ENCODE measurements around the gene LENEP. TPM values are rescaled to one million over a fixed set of nuclear protein-coding genes. Genes with fewer than 3 reads are reported as not detected.

LENEP gene
- total RNA-seq, 1 donor from 2014 or later = not detected

GRCh38 chr1:154989195-154989860, 4.1 kb upstream of the LENEP start:
- Histone ChIP-seq H3K36me3 (peaks cover 43% of the 10 kb centered on the region), H3K9me3 (no peaks in the 10 kb centered on the region), H3K27ac (no peak overlapping the region), H3K4me1 (peaks cover 6% of the 10 kb centered on the region), H3K4me3 (no peak overlapping the region), H3K27me3 (ENCODE audit: low read depth) (no peaks in the 10 kb centered on the region)
- DNase-seq (no peak), ATAC-seq (no peak)
- intact Hi-C loops (cut with DNase I) = no loop called here
- no peak for TF ChIP-seq CTCF (IDR thresholded peaks at IDR 0.05)

- H3K36me3 ChIP-seq = peaks cover 43% of the 10 kb centered on the region
- H3K27ac ChIP-seq = no peak overlapping the region
- H3K4me3 ChIP-seq = no peak overlapping the region
- ATAC-seq = no peak
- intact Hi-C loops (cut with DNase I) = no loop called here
- no peaks in the 10 kb centered on the region for H3K4me1 ChIP-seq
- H3K27me3 ChIP-seq (ENCODE audit: low read depth) = no peaks in the 10 kb centered on the region
- DNase-seq = peak; percentile 29
- TF ChIP-seq CTCF (IDR thresholded peaks at IDR 0.05) = no peak
- H3K9me3 ChIP-seq = no peaks in the 10 kb centered on the region
Measured at GRCh38 chr1:154990276-154990675, 3.1 kb upstream of the LENEP start.

- Histone ChIP-seq H3K27ac (no peak overlapping the region), H3K4me3 (no peak overlapping the region), H3K9me3 (no peaks in the 10 kb centered on the region), H3K36me3 (peaks cover 36% of the 10 kb centered on the region), H3K4me1 (peaks cover 15% of the 10 kb centered on the region), H3K27me3 (ENCODE audit: low read depth) (no peaks in the 10 kb centered on the region)
- TF ChIP-seq CTCF (IDR thresholded peaks at IDR 0.05) = no peak
- intact Hi-C loops (cut with DNase I) = no loop called here
- DNase-seq (peak; percentile 34), ATAC-seq (no peak)
Measured at GRCh38 chr1:154992721-154993571, 440 bp upstream of the LENEP start.

- TF ChIP-seq CTCF (IDR thresholded peaks at IDR 0.05) = no peak
- peaks cover 25% of the 10 kb centered on the region for H3K4me1 ChIP-seq
- no peak for ATAC-seq
- H3K9me3 ChIP-seq = no peaks in the 10 kb centered on the region
- H3K36me3 ChIP-seq = peaks cover 25% of the 10 kb centered on the region
- no peak overlapping the region for H3K27ac ChIP-seq
- no peak for DNase-seq
- no peaks in the 10 kb centered on the region for H3K27me3 ChIP-seq (ENCODE audit: low read depth)
- intact Hi-C loops (cut with DNase I) = no loop called here
- H3K4me3 ChIP-seq = no peak overlapping the region
Measured at GRCh38 chr1:154994269-154994587, 842 bp downstream of the LENEP start.

GRCh38 chr1:154994591-154994990, 1.2 kb downstream of the LENEP start:
- Histone ChIP-seq H3K4me1 (peaks cover 29% of the 10 kb centered on the region), H3K9me3 (no peaks in the 10 kb centered on the region), H3K27ac (no peak overlapping the region), H3K27me3 (ENCODE audit: low read depth) (no peaks in the 10 kb centered on the region), H3K36me3 (peaks cover 22% of the 10 kb centered on the region), H3K4me3 (no peak overlapping the region)
- DNase-seq (peak; percentile 18), ATAC-seq (no peak)
- no peak for TF ChIP-seq CTCF (IDR thresholded peaks at IDR 0.05)
- intact Hi-C loops (cut with DNase I) = no loop called here

Data from lower lobe of right lung (tissue), 2 donors.